GM19395 (cell line): Measurements from ENCODE around the gene LAD1.

Source experiments
- ATAC-seq: cut with Tn5 transposase; IDR thresholded peaks from one replicate; pipeline ENCODE4 v1.9.1; 2021; ENCODE audit warnings: mild to moderate bottlenecking, moderate library complexity; ENCODE audit not compliant: unreplicated experiment

The LAD1 gene

DNA sequence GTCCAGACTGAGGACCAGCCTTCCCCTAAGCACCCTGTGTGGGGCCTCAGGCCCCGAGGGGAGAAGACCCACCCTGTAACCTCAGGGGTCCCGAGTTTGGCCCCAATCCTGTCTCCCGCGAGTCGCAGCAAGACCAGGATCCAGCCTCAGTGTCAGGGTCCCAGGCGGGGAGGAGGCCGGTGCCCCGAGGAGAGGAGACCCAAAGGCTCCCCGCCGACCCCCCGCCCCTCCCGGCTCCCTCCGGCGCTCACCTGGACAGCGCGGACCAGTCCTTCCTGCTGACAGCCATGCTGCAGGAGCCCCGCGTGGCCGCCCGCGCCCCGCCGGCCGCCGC, at the start of gene LAD1:
Gene LAD1 (minus strand): TSS at position 307 of the 334 bp plus-strand sequence. CDS start 18 bp downstream, at position 289.
- ATAC-seq: no peak

- peak; percentile 83 for ATAC-seq
These were observed 49.1 kb upstream of the LAD1 start for GRCh38 chr1:201447903-201448871.

DNA sequence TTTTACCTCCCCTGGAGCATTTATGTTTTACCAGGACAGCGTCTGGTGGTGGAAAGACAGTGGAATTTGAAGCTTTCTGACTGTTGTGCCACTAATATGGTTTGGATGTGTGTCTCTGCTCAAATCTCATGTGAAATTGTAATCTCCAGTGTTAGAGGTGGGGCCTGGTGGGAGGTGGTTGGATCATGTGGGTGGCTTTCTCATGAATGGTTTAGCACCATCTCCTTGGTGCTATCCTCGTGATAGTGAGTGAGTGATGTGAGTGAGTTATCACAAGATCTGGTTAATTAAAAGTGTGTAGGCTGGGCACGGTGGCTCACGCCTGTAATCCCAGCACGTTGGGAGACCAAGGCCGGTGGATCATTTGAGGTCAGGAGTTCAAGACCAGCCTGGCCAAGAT, 46.2 kb upstream of the LAD1 start:
- ATAC-seq: no peak

DNA sequence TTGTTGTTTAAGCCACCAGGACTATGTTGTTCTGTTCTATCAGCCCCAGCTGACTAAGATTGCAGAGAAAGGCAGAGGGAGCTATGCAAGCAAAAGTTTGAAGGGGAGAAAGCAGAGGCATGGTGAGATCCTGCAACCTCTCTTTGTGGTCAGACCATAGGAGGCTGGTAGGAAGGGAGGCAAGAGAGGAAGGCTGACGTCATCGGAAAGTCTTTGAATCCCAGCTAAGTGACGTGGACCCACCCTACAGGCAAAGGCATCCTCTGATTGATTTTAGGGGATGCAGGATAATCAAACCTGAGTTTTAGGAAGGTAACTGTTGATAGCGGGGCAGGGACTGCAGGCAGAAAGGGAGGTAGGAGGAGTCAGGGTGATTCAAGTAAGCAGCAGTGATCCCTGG, 45.7 kb upstream of the LAD1 start:
- ATAC-seq: no peak

DNA sequence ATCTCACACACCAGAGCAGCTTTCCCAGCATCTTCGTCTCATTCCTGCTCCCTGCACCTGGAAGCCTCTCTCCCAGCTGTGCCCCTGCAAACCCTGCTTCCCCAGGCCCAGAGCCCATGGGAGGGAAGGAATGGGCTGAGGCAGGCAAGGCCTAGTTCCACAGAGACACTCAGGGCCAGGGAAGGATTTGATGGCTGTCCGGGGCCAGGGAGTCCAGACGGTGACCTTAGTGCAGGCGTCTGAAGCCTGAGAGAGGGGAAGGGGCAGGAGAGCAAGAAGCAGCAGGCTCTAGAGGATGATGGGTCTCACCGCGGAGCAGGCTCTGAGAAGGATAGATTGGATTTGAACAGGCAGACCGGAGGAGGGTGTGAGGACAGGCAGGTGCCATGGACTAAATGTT, 44.6 kb upstream of the LAD1 start:
- ATAC-seq: no peak

- no peak for ATAC-seq
These were observed 37.8 kb upstream of the LAD1 start for GRCh38 chr1:201436969-201437368.

DNA sequence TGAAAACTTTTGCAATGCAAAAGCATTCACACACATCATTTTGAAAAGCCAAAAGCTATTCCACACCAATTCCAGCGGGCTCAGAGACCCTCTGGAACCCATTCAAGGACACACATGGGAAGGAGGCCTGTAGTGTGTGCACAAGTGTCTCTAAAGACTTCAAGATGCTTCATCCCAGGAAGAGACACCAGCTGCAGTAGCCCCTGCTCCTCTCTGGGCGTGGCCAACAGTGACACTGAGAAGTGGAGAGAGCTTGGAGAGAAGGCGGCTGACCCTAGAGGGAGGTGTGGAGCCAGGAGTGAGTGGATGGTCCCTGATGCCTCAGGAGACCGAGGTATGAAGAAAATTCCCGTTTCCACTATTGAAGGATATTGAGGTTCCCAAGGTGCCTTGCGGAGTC, 37.3 kb upstream of the LAD1 start:
- no peak for ATAC-seq

DNA sequence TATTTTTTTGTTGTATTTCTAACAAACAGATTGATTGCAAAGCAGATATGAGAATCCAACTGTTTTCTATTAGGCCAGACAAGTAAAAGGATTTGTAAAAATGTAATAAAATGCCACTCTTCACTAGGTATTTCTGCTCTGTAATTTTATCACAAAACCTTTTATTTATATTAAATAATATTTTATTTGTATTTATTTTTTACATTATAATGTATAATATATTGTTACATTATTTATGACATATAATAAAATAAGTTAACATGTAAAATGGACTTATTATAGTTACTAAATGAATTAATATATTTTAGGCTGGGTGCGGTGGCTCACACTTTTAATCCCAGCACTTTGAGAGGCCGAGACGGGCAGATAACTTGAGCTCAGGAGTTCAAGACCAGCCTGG, 35.1 kb upstream of the LAD1 start:
- no peak for ATAC-seq

GRCh38 chr1:201433609-201434008, 34.5 kb upstream of the LAD1 start:
- ATAC-seq: no peak

GRCh38 chr1:201430776-201431175, 31.7 kb upstream of the LAD1 start:
- ATAC-seq: no peak

- no peak for ATAC-seq
These were observed 30.8 kb upstream of the LAD1 start for GRCh38 chr1:201429736-201430501.

DNA sequence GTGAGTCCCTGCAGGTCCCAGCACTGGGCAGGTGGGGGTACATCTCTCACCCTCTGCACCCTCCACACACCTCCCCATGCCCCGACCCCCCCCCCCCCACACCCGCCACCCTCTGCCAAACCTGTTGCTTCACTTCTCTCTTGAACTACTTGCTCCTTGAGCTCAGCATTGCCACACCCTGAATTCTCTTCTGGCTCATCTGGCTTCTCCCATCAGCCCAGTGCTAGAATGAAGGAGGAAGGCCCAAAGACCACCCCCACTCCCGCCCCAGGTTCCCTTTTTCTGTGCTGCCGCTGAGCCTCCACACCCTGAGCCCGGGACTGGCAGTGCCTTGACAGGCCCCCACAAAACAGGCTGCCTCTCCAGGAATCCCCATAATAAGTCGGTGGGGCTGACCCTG, 28.8 kb upstream of the LAD1 start:
- ATAC-seq: no peak

GRCh38 chr1:201426479-201427310, 27.6 kb upstream of the LAD1 start:
- ATAC-seq: no peak

DNA sequence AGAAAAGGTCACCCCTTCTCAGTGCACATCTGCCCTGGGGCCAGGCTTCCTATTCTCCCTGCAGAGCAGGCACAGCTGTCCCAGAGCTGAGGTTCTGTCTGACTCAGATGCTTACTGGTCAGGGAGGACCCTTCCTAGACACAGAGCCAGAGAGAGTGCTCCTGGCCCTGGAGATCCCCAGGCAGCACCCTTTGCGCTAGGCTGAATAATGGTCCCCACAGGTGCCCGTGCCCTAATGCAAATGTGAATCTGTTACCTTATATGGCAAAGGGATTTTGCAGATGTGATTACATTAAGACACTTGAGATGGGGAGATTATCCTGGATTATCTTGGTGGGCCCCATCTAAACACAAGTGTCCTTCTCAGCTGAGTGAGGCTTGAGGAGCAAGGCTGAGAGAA, 25.0 kb upstream of the LAD1 start:
- no peak for ATAC-seq

DNA sequence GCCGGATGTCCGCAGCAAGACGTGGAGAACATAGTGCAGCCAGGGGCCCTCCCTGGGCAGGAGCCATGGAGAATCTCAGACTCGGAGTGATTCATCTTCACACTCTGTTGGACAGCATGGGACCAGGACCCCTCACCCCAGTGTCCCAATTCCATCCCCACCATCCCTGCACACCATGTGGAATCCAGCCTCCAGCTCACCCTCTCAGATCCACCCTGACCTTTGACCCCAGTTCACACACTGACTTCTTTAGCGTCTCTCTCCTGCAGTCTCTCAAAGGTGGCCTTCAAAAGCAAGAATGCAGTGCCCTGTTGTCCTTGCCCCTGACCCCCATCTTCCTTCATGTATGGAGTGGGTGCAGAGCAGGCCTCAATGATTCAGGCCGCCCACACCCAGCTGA, 24.5 kb upstream of the LAD1 start:
- no peak for ATAC-seq

DNA sequence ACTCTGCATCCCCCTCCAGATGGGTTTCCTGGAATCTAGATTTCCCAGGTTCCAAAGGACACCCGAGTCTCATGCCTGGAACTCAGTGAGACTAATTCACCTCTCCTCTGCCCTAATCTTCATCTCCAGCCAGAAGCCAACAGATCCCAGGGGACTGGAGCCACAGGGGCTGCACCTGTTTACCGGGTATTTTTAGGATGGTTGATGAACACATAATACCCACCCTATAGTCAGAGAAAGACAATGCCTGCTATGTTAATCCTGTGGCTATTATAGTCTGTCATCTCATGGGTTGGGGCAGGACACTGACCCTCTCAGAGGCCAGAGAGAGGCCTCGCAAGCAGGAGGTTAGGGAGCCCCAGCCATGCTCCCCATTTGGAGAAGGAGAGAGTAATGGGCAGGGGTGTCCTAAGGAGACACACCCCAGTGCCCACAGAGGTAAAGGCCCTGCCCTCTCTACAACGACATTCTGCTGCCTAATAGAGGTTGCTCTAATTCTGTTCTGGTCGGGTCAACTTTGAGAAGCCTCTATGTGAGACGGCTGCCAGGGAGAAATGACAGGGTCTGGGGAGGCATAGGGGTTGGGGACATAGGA, 23.4 kb upstream of the LAD1 start:
- no peak for ATAC-seq

- ATAC-seq: no peak
These were observed 22.9 kb upstream of the LAD1 start for GRCh38 chr1:201422026-201422425.

GRCh38 chr1:201421041-201421440, 21.9 kb upstream of the LAD1 start:
- ATAC-seq: no peak

GRCh38 chr1:201420608-201421002, 21.5 kb upstream of the LAD1 start:
- no peak for ATAC-seq

- ATAC-seq: no peak
These were observed 20.9 kb upstream of the LAD1 start for GRCh38 chr1:201419746-201420607.
